HepG2 (cell line): Measurements from ENCODE around the gene THSD4. TPM values are rescaled to one million over a fixed set of nuclear protein-coding genes. Genes with fewer than 3 reads are reported as not detected.

Experiments used
- ATAC-seq: fragments of 200-7000 bp; cut with Tn5 transposase; 3 replicates; pipeline ENCODE4 v1.9.1; 2020; ENCODE audit warnings: mild to moderate bottlenecking, moderate library complexity
- BruUV-seq: library from RNA; stranded (reverse); fragments of 400-500 nt; replicated peaks from 2 replicates; lab custom pipeline; 2021; lab: Mats Ljungman, UMichigan
- CTCF ChIA-PET: fragments of 300-600 bp; formaldehyde crosslinking; extraction: SDS; loops from one replicate; lab custom pipeline; 2021; ENCODE audit warnings: low total read pairs, inconsistent platforms, low intra/inter-chr PET ratio; lab: Yijun Ruan, JAX
- POLR2A ChIA-PET: fragments of 350-600 bp; sonication (Branson Sonifier 250); formaldehyde crosslinking; loops from one replicate; lab custom pipeline; 2020; ENCODE audit warnings: antibody characterized with exemption, inconsistent platforms; lab: Yijun Ruan, JAX
- DNase-seq: peaks from one replicate; pipeline ENCODE4 v3.0.0-alpha.2; 2015; ENCODE audit warnings: low spot score
- FAIRE-seq: peaks from 3 replicates; lab custom pipeline; 2011; peaks lifted over from hg19 to GRCh38; lab: Jason Lieb, UNC
- H2AFZ ChIP-seq: one replicate; pipeline ENCODE4 v1.6.1; 2011; ENCODE audit warnings: low read length, inconsistent platforms
- H3K27ac ChIP-seq: fragments of 300-600 bp; 3 replicates; pipeline ENCODE4 v1.8.0; 2011; ENCODE audit warnings: mixed run types, mild to moderate bottlenecking, mixed read lengths, low read length, inconsistent platforms; ENCODE audit not compliant: insufficient read depth; ENCODE audit errors: extremely low read length
- H3K27me3 ChIP-seq, 2 experiments: fragments of 200-600 bp in 1 of 2; 2 replicates in 1 of 2; 3 replicates in 1 of 2; pipeline versions ENCODE4 v1.6.0 to v1.8.0; 2011; ENCODE audit warnings: low read length in 2 of 2, mild to moderate bottlenecking in 2 of 2, moderate library complexity in 2 of 2, inconsistent platforms in 1 of 2; ENCODE audit not compliant: insufficient read depth in 2 of 2, control insufficient read depth in 1 of 2
- H3K36me3 ChIP-seq, 2 experiments: fragments of 200-600 bp in 1 of 2; replicated peaks in 1 of 2; 2 replicates in 1 of 2; 3 replicates in 1 of 2; pipeline versions ENCODE4 v1.5.1 to v1.8.0; 2011; ENCODE audit warnings: low read length in 2 of 2, inconsistent platforms in 1 of 2; ENCODE audit not compliant: insufficient read depth in 2 of 2, control insufficient read depth in 1 of 2
- H3K4me1 ChIP-seq: 2 replicates; pipeline ENCODE4 v1.5.1; 2012; ENCODE audit warnings: low read length, inconsistent platforms; ENCODE audit not compliant: insufficient read depth
- H3K4me2 ChIP-seq: 2 replicates; pipeline ENCODE4 v1.6.0; 2011; ENCODE audit warnings: low read depth, low read length, inconsistent platforms
- H3K4me3 ChIP-seq, 3 experiments: fragments of 200-600 bp in 1 of 3; sonication (generic), shearing (Covaris generic) in 1 of 3; replicated peaks in 1 of 3; 2 replicates each; pipeline ENCODE4 v1.5.1; 2011 to 2016; ENCODE audit warnings: low read length in 3 of 3, inconsistent platforms in 2 of 3, low read depth in 2 of 3, mild to moderate bottlenecking in 2 of 3, control low read depth in 1 of 3, mixed read lengths in 1 of 3; ENCODE audit not compliant: insufficient read depth in 1 of 3
- H3K79me2 ChIP-seq: one replicate; pipeline ENCODE4 v1.6.1; 2011; ENCODE audit warnings: low read length, inconsistent platforms; ENCODE audit not compliant: insufficient read depth
- H3K9ac ChIP-seq: 2 replicates; pipeline ENCODE4 v1.6.0; 2011; ENCODE audit warnings: mild to moderate bottlenecking, low read depth, low read length, inconsistent platforms; ENCODE audit not compliant: insufficient read depth
- H3K9me3 ChIP-seq: 2 replicates; pipeline ENCODE4 v1.5.1; 2012; ENCODE audit warnings: mild to moderate bottlenecking, low read length
- H4K20me1 ChIP-seq: 2 replicates; pipeline ENCODE4 v1.6.0; 2011; ENCODE audit warnings: inconsistent platforms, mild to moderate bottlenecking, low read length, moderate library complexity; ENCODE audit not compliant: insufficient read depth
- ATF3 ChIP-seq: sonication (generic); formaldehyde crosslinking; IDR thresholded peaks from 2 replicates; pipeline ENCODE4 v1.4.0; 2020; ENCODE audit warnings: missing genetic modification reagents
- BCL6 ChIP-seq: IDR thresholded peaks from 2 replicates; pipeline ENCODE4 v1.6.1; 2016; ENCODE audit warnings: missing genetic modification reagents, missing compliant biosample characterization
- ZKSCAN5 ChIP-seq: sonication (generic); formaldehyde crosslinking; IDR thresholded peaks from 2 replicates; pipeline ENCODE4 v1.5.1; 2020; ENCODE audit warnings: mild to moderate bottlenecking, missing genetic modification reagents
- ZMAT5 ChIP-seq: sonication (generic); formaldehyde crosslinking; IDR thresholded peaks from 2 replicates; pipeline ENCODE4 v1.5.0; 2020; ENCODE audit warnings: mild to moderate bottlenecking, low read depth, missing genetic modification reagents, borderline replicate concordance
- WGBS: methylation state at CpG from one replicate; pipeline ENCODE4 v1.1.6; 2017; ENCODE audit warnings: low lambda C conversion rate; 5-methylcytosine and 5-hydroxymethylcytosine counted together
- in situ Hi-C: cut with HindIII; loops from 2 replicates; pipeline ENCODE4 v1.10.0; 2017; ENCODE audit warnings: low pct_unique_long_range_greater_than_20kb; ENCODE audit not compliant: extremely low pct_ligation_motif_present
- intact Hi-C: fragments of 100-400 bp; cut with micrococcal nuclease; formaldehyde crosslinking; loops from one replicate; pipeline ENCODE4 v1.10.0; 2022; ENCODE audit not compliant: unreplicated experiment
- polyA plus RNA-seq, 8 experiments: library from polyadenylated mRNA; depleted of rRNA in 3 of 8; stranded (reverse) in 7 of 8; unstranded in 1 of 8; fragments of >200 nt; fragmentation: Illumina TruSeq in 4 of 8; extraction: Trizol in 4 of 8; gene quantifications; 2 replicates each; pipeline versions ENCODE4 v1.2.1 to v1.2.3, GENCODE V29; 2011 to 2016; ENCODE audit warnings: low read depth in 4 of 8, missing spikeins in 1 of 8, mixed read lengths in 1 of 8; ENCODE audit not compliant: insufficient read depth in 1 of 8
- total RNA-seq, 5 experiments: library from RNA; depleted of rRNA; stranded (reverse); fragments of >200 nt; fragmentation: Illumina TruSeq; extraction: Trizol; gene quantifications; 2 replicates each; pipeline ENCODE4 v1.2.3, GENCODE V29; 2016; ENCODE audit warnings: low read depth in 1 of 5

The THSD4 gene
- total and polyA plus RNA-seq, 2 of the 13 experiments (the other 11 are each of a cell fraction or from before 2014, with no cell fraction given): 0.07 to 0.21 TPM

- intact Hi-C loops: no loop called here
- Histone ChIP-seq H3K79me2 (no peaks in the 10 kb centered on the region), H4K20me1 (no peaks in the 10 kb centered on the region), H3K27ac (no peak overlapping the region), H2AFZ (no peak overlapping the region), H3K4me3 (no peak overlapping the region), H3K4me2 (no peak overlapping the region), H3K36me3 (no peaks in the 10 kb centered on the region), H3K9me3 (no peaks in the 10 kb centered on the region), H3K4me1 (peaks cover 33% of the 10 kb centered on the region)
- ATAC-seq (no peak), FAIRE-seq (no peak), DNase-seq (no peak)
- WGBS: 49% methylated on average over 15 of the region's 16 CpGs
- ChIA-PET POLR2A (no interaction called here), CTCF (no interaction called here)
- no TSS peak for BruUV-seq
- in situ Hi-C loops: loop anchor here (5.0 to 10.0 kb wide), 2 partner anchors 163 to 290 kb away; no protein-coding TSS in a partner anchor
- TF ChIP-seq ZKSCAN5 (CRISPR knock-in tag): no peak
- TF ChIP-seq ATF3 (CRISPR knock-in tag): no peak
- TF ChIP-seq, all 625 proteins: peak for 0
- Histone ChIP-seq H3K9ac (no peak overlapping the region), H3K27me3 (peaks cover 2 to 35% of the 10 kb centered on the region in 2 experiments; a peak in 3 of 5 replicates)
Observed at GRCh38 chr15:71737761-71738160, 622.5 kb downstream of the THSD4 start.

GRCh38 chr15:71739355-71739754, 624.1 kb downstream of the THSD4 start:
- CTCF ChIA-PET: no interaction called here
- intact Hi-C loops: no loop called here
- 6% methylated on average over 1 of the region's 1 CpG for WGBS

More at GRCh38 chr15:71739355-71739754, 624.1 kb downstream of the THSD4 start:
- H3K4me2 ChIP-seq: no peak overlapping the region
- no peak overlapping the region for H3K9ac ChIP-seq
- no peak overlapping the region for H3K4me3 ChIP-seq
- POLR2A ChIA-PET: no interaction called here
- in situ Hi-C loops: loop anchor here (5.0 to 10.0 kb wide), 2 partner anchors 165 to 292 kb away; no protein-coding TSS in a partner anchor
- peaks cover 20% of the 10 kb centered on the region for H3K4me1 ChIP-seq
- no peak; the same call in 2 of the 3 replicates for ATAC-seq
- peak; percentile 47 for DNase-seq
- no peaks in the 10 kb centered on the region for H3K79me2 ChIP-seq
- FAIRE-seq: no peak
- no TSS peak for BruUV-seq
- H2AFZ ChIP-seq: no peak overlapping the region
- H3K36me3 ChIP-seq: no peaks in the 10 kb centered on the region
- no peak overlapping the region for H3K27ac ChIP-seq
- TF ChIP-seq ZMAT5 (CRISPR knock-in tag) (no peak), BCL6 (CRISPR knock-in tag) (peak; percentile 67)
- no peaks in the 10 kb centered on the region for H4K20me1 ChIP-seq
- H3K27me3 ChIP-seq: peaks cover 2 to 35% of the 10 kb centered on the region in 2 experiments; a peak in 3 of 5 replicates
- H3K9me3 ChIP-seq: no peaks in the 10 kb centered on the region
